Stimulated activated CD8-positive, alpha-beta memory T cell treated with anti-CD3 and anti-CD28 coated beads, Interleukin-4, amount 100 ng/mL, for 1 hour (primary cell): Measurements from ENCODE around the gene VANGL2.

Source experiments
- DNase-seq, 2 donors: peaks; one replicate each; pipeline ENCODE4 v3.0.0-alpha.2; 2020; ENCODE audit warnings: low read depth in 2 of 2, low spot score in 1 of 2

Gene VANGL2

DNA sequence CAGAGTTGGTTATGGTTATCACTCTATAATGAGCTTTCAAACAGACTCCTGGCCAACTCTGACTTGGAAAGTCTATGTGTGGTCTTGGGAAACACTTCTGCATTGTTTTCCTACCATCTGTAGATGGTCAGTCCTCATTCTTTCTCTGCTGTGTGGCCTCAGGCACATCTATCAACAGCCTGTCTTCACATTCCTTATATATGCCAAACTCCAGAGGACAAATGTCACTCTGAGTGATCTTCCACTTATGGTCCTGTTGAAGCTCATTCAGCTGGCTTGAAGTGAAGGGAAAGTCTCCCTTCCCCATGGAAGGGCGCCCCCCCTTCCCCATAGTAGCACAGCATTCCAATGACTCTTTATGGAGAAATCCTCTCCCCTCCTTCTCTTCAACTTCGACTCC is 58.7 kb downstream of the VANGL2 start:
- no peak for DNase-seq

DNA sequence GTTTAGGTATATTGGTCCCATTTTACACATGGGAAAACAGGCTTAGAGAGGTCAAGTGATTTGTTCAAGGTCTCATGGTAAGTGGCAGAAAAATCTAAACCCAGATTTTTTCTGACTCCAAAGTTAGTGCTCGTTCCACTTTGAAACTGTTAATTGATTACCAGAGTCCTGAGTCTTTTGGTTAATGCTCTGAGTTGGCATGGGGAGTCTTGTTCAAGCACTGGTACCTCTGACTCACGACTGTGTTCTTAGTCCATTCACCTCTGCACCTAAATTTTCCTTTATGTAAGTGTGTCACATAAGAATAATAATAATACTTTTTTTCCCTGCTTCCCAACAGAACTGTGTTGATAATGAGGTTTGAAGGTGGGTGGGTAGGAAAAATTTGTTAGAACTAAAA is 59.3 kb downstream of the VANGL2 start:
- no peak for DNase-seq

DNA sequence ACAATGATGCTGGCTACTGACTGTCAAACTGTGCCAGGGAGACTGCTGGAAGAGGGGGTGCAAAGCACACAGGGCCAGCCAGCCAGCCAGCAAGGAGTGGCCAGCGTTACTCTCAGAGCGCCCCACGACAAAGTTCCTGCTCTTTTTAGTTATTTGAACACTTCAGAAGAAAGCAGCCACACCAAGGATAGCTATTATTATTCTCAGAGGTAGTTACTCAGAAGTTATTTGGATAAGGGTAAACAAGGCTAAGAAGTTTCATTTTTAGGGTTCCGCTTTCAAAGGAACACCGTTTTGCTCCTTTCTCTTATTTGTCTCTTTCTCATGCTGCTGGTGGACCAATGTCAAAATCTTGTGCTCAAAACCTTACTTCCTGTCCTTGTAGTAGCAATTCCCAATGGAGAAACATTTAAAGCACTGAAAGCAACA is 59.9 kb downstream of the VANGL2 start:
- DNase-seq = no peak

DNA sequence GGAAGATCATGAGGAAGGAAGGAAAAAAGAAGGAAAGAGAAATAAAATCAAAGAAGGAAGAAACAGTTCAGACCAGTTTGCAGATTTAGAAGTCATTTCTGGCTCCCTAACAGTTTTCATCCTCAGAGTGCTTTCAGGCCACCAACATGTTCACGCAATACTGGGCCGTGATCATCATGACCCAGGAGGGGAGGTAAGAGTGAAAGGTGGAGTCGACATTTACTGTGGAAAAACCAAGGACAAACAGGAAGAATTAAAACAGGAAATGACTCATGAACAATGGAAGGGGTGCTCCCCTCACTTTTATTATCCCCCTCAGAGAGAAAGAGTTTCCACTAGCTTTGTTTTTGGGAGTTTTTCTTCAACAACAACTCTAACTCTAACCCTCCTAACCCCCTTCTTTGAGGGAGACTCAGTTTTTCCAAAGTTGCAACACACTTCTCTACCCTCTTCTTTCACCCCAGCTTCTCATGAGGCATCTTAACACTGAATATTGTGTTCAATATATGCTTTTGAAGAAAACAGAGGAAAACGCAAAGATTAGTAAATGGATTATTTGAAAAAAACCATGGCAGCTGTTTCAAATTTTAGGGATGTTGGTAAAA is 60.4 kb downstream of the VANGL2 start:
- DNase-seq = no peak

DNA sequence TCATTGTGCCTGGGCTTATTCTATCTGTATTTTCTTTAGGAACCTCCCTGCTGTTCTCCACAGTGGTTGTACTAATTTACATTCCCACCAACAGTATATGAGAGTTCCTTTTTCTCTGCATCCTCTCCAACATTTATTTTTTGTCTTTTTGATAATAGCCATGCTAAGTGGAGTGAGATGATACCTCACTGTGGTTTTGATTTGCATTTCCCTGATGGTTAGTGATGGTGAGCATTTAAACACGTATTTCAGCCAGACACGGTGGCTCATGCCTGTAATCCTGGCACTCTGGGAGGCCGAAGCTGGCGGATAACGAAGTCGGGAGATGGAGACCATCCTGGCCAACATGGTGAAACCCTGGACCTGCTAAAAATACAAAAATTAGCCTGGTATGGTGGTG is 64.8 kb downstream of the VANGL2 start:
- no peak for DNase-seq

DNA sequence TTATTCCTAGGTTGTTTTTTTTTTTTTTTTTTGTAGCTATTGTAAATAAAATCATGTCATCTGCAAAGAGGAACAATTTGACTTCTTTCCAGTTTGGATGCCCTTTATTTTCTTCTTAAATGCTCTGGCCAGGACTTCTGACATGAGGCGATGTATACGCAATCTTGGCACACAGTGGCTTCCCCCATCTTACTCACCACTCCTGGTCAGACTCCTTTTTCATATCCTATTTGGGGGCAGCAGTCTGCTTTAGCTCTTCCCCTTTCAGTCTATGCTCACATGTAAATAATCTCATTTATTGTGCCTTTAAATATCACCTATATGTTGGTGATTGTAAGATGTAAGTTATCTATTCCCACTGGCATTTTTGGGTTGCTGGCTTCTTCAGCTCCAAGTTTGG is 66.6 kb downstream of the VANGL2 start:
- DNase-seq = no peak

DNA sequence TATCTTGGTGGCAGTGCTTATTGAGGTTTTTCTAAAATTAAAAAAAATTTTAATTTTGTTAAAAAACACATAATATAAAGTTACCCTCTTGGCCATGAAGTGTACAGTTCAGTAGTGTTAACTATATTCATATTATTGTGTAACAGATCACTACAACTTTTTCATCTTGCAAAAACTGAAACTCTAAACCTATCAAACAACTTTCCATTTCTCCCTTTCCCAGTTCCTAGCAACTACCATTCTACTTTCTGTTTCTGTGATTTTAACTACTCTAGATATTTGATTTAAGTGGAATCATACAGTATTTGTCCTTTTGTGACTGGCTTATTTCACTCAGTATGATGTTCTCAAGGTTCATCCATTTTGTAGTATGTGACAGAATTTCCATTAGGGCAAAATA is 67.2 kb downstream of the VANGL2 start:
- DNase-seq = no peak

DNA sequence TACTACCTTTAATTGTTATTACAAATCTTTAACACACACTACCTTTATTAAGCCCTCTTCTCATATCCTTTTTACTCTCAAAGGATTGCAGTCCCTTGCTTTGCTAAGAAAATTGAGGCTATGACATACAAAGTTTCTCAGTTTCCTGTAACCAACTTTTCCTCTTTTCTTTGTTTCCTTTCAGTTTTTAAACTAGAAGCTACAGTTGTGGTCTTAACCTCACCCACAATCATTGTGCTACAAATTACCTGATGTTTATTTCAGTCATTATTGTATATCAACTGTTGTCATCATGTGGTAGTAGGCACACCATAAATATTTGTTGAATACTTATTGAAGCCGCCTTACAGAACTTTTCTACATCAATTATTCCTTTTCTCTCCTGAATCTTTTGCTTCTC is 70.9 kb downstream of the VANGL2 start:
- no peak for DNase-seq

DNA sequence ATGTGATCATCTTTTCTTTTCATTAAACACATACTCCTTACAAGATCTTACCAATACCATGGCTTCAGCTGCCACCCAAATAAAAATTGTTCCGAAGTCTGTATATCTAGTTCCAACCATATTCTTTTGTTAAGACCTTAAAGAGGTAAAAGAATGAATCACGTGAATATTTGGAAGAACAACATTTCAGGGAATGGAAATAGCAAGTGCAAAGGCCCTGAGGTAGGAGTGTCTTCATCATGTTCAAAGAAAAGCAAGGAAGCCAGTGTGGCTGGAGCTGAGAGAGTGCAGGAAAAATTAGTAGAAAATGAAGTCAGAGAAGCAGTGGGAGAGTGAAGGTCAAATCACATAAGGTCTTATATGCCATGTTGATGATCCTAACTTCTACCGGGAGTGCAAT is 71.7 kb downstream of the VANGL2 start:
- no peak for DNase-seq

DNA sequence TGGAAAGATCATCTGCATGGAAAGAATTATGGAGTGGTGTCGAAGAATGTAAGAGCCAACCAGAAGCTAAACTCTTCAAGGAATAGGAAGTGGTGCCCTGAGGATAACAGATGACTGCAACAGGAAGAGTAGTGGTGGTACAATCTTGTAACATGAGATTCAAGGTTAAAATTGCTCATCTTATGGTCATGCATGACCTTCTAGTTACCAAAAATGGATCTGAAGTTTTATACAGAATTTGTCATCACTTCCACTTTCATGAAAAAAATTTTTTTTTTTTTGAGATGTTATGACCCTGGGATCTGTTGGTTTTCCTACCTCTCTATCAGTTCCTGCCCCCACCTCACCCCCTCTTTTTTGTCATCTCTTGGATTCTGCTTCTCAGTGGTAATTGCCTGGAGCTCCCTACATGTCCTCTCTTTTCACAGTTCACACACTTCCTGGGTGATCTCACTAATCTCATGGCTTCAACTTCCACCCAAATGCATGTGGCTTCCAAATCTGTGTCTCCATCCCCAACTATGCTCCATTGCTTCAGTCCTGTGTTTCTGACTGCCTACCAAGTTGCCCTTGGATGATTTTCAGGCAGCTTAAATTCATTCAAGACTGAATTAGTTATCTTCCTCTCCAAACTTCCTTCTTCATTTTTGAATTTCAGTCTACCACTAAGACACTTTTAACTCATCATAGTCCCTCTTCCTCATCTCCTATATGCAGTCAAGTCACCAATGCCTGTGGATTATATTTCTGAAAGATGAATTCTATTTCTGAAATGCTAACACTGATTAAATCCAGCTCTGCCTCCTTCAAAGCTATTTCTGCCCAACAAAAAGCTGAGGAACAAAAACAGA is 74.3 kb downstream of the VANGL2 start:
- DNase-seq = no peak
